K562 (cell line): Measurements from ENCODE around the gene LCNL1. TPM values are rescaled to one million over a fixed set of nuclear protein-coding genes. Genes with fewer than 3 reads are reported as not detected.
A peak's percentile ranks its signal among the peaks of the same experiment; 100 is the strongest.

ENCODE experiments used
- CTBP1 ChIP-seq: fragments of 450-650 bp; IDR thresholded peaks from 2 replicates; pipeline ENCODE4 v1.6.1; 2016; ENCODE audit warnings: borderline replicate concordance
- NFRKB ChIP-seq: fragments of 450-650 bp; IDR thresholded peaks from 2 replicates; pipeline ENCODE4 v1.6.1; 2016; ENCODE audit warnings: low read depth
- NR1H2 ChIP-seq: sonication (generic); formaldehyde crosslinking; IDR thresholded peaks from 2 replicates; pipeline ENCODE4 v1.4.0; 2020; ENCODE audit warnings: mild to moderate bottlenecking, missing genetic modification reagents
- PHF21A ChIP-seq: fragments of 450-650 bp; IDR thresholded peaks from 2 replicates; pipeline ENCODE4 v1.6.1; 2017; ENCODE audit warnings: low read depth, borderline replicate concordance
- POLR2B ChIP-seq: fragments of 450-650 bp; IDR thresholded peaks from 2 replicates; pipeline ENCODE4 v1.6.1; 2018; ENCODE audit warnings: low read depth; ENCODE audit not compliant: partially characterized antibody
- POLR2H ChIP-seq: IDR thresholded peaks from 2 replicates; pipeline ENCODE4 v1.6.1; 2016; ENCODE audit warnings: missing genetic modification characterization, low read depth, mild to moderate bottlenecking, control low read depth, missing compliant biosample characterization, moderate library complexity
- SMAD4 ChIP-seq: fragments of 250-450 bp; sonication (Bioruptor Pico); conservative IDR thresholded peaks from 2 replicates; pipeline ENCODE4 v1.8.0; 2021; ENCODE audit warnings: inconsistent platforms, mild to moderate bottlenecking, moderate library complexity
- SMARCE1 ChIP-seq: fragments of 450-650 bp; IDR thresholded peaks from 2 replicates; pipeline ENCODE4 v1.7.1; 2016; ENCODE audit warnings: mild to moderate bottlenecking
- SOX6 ChIP-seq: fragments of 450-650 bp; IDR thresholded peaks from 2 replicates; pipeline ENCODE4 v1.6.1; 2014; ENCODE audit warnings: mild to moderate bottlenecking
- SRSF1 ChIP-seq: fragments of 200-400 bp; formaldehyde crosslinking; IDR thresholded peaks from 2 replicates; pipeline ENCODE4 v1.6.1; 2017; ENCODE audit warnings: mild to moderate bottlenecking, low read depth, low read length, moderate library complexity
- ZNF197 ChIP-seq: fragments of 200-800 bp; sonication (Bioruptor generic); IDR thresholded peaks from 2 replicates; pipeline ENCODE4 v1.6.1; 2016; ENCODE audit warnings: low read depth, missing genetic modification characterization, missing compliant biosample characterization
- ZNF444 ChIP-seq: fragments of 250-450 bp; sonication (Bioruptor Pico); IDR thresholded peaks from 2 replicates; pipeline ENCODE4 v1.4.0; 2020; ENCODE audit warnings: mild to moderate bottlenecking, moderate library complexity
- polyA plus RNA-seq, 8 experiments: library from polyadenylated mRNA; depleted of rRNA in 4 of 8; stranded (reverse) in 5 of 8; unstranded in 3 of 8; fragments of >200 nt; fragmentation: Nextera tagmentation in 2 of 8; fragmentation: Illumina TruSeq in 1 of 8; extraction: Ambion mirVana in 2 of 8; extraction: Trizol in 1 of 8; gene quantifications; 2 replicates each; pipeline versions ENCODE4 v1.2.1 to v1.2.3, GENCODE V29; 2011 to 2014; ENCODE audit warnings: inconsistent platforms in 1 of 8, missing spikeins in 1 of 8
- total RNA-seq, 7 experiments: library from RNA; depleted of rRNA in 6 of 7; stranded (reverse); fragments of >200 nt in 6 of 7; fragmentation: Illumina TruSeq in 2 of 7; extraction: Trizol in 2 of 7; gene quantifications; 2 replicates each; pipeline versions ENCODE4 v1.2.1 to v1.2.3, GENCODE V29; 2011 to 2021; ENCODE audit warnings: low replicate concordance in 1 of 7
- TF ChIP-seq, protein P1 (sequence below), 2 experiments: fragments of 450-650 bp; formaldehyde crosslinking in 1 of 2; IDR thresholded peaks; 2 replicates each; pipeline versions ENCODE4 v1.4.0 to v1.6.1; 2014 to 2020; ENCODE audit warnings: mild to moderate bottlenecking in 2 of 2, borderline replicate concordance in 1 of 2, low read depth in 1 of 2
- TF ChIP-seq, protein P2 (sequence below): sonication (generic); formaldehyde crosslinking; IDR thresholded peaks from 2 replicates; pipeline ENCODE4 v1.8.0; 2022; ENCODE audit warnings: mild to moderate bottlenecking, missing genetic modification reagents
- TF ChIP-seq, protein P3 (sequence below): fragments of 250-450 bp; sonication (Bioruptor Pico); IDR thresholded peaks from 2 replicates; pipeline ENCODE4 v1.8.0; 2022; ENCODE audit warnings: inconsistent platforms
- TF ChIP-seq, protein P4 (sequence below): sonication (generic); formaldehyde crosslinking; IDR thresholded peaks from 2 replicates; pipeline ENCODE4 v1.8.0; 2022; ENCODE audit warnings: missing genetic modification reagents, mild to moderate bottlenecking, moderate library complexity, borderline replicate concordance

LCNL1 gene
- total and polyA plus RNA-seq, 9 of the 15 experiments (the other 6 are each of a cell fraction or from before 2014, with no cell fraction given), result 0.04 to 0.16 (median 0.04) TPM; not detected in 4

DNA sequence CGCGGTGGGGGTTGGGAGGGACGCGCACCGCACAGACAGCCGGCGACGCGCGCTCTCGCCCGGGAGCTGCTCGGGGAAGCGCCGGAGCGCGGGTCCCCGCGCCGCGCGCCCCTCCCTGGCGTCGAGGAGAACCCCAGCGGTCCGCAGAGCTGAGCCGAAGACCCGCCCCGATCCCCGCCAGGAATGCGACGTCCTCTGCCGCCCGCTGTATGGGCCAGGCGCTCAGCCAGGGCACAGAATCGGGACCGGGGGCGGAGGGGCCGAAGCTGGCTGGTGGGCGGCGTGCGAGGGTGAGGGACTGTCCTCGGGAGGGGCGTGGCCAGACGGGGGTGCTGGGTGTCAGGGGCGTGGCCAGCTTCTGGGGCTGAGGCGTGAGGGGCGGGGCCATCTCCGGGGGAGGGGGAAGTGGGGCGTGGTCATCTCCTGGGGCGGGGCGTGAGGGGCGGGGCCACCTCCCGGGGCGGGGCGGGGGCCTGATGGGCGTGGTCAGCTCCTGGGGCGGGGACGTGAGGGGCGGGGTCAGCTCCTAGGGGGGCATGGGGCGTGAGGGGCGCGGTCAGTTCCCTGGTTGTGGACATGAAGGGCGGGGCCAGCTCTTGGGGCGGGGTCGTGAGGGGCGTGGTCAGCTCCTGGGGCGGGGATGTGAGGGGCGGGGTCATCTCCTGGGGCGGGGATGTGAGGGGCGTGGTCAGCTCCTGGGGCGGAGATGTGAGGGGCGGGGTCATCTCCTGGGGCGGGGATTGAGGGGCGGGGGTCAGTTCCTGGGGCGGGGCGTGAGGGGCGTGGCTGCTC lies 4.5 kb upstream of the LCNL1 start (continued):
- TF ChIP-seq, protein P1, sequence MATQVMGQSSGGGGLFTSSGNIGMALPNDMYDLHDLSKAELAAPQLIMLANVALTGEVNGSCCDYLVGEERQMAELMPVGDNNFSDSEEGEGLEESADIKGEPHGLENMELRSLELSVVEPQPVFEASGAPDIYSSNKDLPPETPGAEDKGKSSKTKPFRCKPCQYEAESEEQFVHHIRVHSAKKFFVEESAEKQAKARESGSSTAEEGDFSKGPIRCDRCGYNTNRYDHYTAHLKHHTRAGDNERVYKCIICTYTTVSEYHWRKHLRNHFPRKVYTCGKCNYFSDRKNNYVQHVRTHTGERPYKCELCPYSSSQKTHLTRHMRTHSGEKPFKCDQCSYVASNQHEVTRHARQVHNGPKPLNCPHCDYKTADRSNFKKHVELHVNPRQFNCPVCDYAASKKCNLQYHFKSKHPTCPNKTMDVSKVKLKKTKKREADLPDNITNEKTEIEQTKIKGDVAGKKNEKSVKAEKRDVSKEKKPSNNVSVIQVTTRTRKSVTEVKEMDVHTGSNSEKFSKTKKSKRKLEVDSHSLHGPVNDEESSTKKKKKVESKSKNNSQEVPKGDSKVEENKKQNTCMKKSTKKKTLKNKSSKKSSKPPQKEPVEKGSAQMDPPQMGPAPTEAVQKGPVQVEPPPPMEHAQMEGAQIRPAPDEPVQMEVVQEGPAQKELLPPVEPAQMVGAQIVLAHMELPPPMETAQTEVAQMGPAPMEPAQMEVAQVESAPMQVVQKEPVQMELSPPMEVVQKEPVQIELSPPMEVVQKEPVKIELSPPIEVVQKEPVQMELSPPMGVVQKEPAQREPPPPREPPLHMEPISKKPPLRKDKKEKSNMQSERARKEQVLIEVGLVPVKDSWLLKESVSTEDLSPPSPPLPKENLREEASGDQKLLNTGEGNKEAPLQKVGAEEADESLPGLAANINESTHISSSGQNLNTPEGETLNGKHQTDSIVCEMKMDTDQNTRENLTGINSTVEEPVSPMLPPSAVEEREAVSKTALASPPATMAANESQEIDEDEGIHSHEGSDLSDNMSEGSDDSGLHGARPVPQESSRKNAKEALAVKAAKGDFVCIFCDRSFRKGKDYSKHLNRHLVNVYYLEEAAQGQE (IDR thresholded peaks at IDR 0.05; ENCODE audit: borderline replicate concordance), result no peak
- TF ChIP-seq, protein P1 (CRISPR knock-in tag; IDR thresholded peaks at IDR 0.05; ENCODE audit: low read depth), result 0 out of 2 replicates have a peak, but pooled peaks have one; percentile 35
- TF ChIP-seq POLR2H (tag) (no peak), NFRKB (no peak), NR1H2 (CRISPR knock-in tag) (no peak), POLR2B (no peak), PHF21A (peak; percentile 97), SMAD4 (CRISPR knock-in tag) (no peak), SRSF1 (no peak), SOX6 (no peak), SMARCE1 (no peak), CTBP1 (peak; percentile 74), ZNF444 (CRISPR knock-in tag) (no peak), ZNF197 (CRISPR knock-in tag) (no peak)
- TF ChIP-seq, protein P2, sequence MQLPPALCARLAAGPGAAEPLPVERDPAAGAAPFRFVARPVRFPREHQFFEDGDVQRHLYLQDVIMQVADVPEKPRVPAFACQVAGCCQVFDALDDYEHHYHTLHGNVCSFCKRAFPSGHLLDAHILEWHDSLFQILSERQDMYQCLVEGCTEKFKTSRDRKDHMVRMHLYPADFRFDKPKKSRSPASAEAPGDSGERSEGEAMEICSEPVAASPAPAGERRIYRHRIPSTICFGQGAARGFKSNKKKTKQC, result no peak
- TF ChIP-seq, protein P3, sequence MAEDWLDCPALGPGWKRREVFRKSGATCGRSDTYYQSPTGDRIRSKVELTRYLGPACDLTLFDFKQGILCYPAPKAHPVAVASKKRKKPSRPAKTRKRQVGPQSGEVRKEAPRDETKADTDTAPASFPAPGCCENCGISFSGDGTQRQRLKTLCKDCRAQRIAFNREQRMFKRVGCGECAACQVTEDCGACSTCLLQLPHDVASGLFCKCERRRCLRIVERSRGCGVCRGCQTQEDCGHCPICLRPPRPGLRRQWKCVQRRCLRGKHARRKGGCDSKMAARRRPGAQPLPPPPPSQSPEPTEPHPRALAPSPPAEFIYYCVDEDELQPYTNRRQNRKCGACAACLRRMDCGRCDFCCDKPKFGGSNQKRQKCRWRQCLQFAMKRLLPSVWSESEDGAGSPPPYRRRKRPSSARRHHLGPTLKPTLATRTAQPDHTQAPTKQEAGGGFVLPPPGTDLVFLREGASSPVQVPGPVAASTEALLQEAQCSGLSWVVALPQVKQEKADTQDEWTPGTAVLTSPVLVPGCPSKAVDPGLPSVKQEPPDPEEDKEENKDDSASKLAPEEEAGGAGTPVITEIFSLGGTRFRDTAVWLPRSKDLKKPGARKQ, result no peak
- TF ChIP-seq, protein P4, sequence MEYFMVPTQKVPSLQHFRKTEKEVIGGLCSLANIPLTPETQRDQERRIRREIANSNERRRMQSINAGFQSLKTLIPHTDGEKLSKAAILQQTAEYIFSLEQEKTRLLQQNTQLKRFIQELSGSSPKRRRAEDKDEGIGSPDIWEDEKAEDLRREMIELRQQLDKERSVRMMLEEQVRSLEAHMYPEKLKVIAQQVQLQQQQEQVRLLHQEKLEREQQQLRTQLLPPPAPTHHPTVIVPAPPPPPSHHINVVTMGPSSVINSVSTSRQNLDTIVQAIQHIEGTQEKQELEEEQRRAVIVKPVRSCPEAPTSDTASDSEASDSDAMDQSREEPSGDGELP (CRISPR knock-in tag), result peak; percentile 56
